Activated T-helper 1 cell treated with anti-CD3 and anti-CD28 coated beads, Interleukin-2, amount 50 U/mL, for 16 hours (primary cell): Measurements from ENCODE around the gene ZNF783.
"Not testable (repeated sequence)": the region's sequence is repeated elsewhere in the genome, so short reads cannot be mapped to it uniquely, and the experiment has no call there.

Source experiments
- DNase-seq, 2 donors: peaks; one replicate each; pipeline ENCODE4 v3.0.0-alpha.2; 2020; ENCODE audit warnings: low read depth in 1 of 2, low spot score in 1 of 2

The ZNF783 gene

GRCh38 chr7:149297034-149297755 lies 35.2 kb downstream of the ZNF783 start:
- DNase-seq, result no peak

DNA sequence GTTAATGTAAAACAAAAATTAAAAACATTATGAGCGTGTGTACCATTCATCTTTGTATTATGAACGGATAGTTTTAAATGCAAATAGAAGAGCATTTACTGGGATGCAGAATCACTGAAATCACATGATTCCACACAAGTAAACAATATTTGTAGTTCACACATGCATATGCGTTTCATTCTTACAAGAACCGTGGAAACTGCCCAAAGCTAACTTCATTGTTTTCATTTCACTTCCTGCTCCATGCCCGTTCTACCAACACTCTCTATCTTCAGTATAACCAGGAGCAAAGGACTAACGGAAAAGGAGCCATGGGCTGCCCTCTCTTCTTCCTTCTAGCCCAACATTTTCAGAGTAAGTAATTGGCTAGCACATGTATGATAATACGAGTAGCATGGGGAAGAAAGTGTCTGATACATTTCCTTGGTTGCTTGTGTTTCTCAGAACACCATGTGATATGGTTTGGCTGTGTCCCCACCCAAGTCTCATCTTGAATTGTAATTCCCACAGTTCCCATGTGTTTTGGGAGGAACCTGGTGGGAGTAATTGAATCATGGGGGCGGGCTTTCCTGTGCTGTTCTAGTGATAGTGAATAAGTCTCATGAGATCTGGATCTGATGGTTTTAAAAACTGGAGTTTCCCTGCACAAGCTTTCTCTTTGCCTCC lies 38.8 kb downstream of the ZNF783 start:
- no peak for DNase-seq

DNA sequence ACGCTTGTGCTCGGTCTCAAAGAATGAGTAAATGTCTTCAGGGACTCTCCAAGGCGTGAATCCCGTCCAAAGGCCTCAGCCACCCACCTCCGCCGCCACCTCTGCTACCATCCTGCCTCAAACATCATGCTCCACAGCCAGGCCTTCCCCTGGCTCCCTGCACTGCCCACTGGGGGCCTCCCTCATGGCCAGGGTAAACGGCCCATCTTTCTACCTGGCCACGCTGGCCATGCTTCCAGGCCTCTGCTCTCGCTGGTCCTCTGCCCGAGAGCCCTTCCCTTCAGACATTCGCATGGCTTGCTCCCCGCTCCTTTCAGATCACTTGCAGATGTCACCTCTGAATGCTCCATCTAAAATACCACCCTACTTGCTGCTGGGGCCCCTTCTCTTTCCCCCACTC lies 40.2 kb downstream of the ZNF783 start:
- DNase-seq, result no peak

GRCh38 chr7:149302865-149303264 lies 40.9 kb downstream of the ZNF783 start:
- DNase-seq, result no peak

DNA sequence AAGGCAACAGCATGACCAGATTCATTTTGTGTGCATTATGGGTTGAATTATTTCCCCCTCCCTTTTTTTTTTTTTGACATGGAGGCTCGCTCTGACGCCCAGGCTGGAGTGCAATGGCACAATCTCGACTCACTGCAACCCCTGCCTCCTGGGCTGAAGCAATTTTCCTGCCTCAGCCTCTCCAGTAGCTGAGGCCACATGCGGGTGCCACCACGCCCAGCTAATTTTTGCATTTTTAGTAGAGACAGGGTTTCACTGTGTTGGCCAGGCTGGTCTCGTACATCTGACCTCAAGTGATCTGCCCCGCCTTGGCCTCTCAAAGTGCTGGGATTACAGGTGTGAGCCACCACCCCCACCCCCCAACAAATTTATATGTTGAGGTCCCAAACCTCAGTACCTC lies 42.0 kb downstream of the ZNF783 start:
- DNase-seq, result no peak

DNA sequence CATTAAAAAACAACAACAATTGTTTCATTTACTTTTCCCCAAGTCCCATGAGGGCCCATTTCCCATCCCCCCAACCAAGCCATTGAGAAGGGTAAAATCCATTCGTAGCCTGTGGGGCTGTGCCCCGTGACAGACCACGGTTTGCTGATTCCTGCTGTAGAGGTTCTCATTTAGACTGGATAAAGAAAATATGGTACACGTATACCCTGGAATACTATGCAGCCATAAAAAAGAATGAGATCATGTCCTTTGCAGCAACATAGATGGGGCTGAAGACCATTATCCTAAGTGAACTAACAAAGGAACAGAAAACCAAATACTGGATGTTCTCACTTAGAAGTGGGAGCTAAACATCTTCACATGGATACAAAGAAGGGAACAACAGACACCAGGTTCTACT lies 44.9 kb downstream of the ZNF783 start:
- no peak for DNase-seq

- DNase-seq, result no peak
Observed at GRCh38 chr7:149307775-149308501, 45.9 kb downstream of the ZNF783 start.

GRCh38 chr7:149310113-149310836 lies 48.3 kb downstream of the ZNF783 start:
- DNase-seq, result no peak

DNA sequence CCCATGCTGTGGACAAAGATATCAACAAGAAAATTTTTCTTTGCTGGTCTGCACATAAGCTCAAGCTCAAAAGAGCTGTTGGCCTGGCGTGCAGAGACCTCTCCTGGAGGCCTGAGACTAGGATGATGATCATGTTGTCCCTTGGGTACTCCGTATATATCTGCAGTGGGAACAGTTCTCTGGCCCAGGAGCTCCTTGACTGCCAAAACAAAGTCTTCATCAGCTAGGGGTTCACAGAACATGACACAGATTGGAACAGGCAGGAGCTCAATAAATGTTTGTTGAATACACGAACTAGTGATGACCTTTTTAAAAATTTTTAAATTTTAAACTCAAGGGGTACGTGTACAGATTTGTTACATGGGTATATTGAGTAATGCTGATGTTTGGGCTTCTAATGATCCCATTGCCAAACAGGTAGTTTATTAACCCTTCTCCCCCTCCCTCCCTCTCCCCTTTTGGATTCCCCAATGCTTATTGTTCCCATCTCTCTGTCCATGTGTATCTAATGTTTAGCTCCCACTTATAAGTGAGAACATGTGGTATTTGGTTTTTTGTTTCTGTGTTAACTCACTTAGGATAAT lies 49.1 kb downstream of the ZNF783 start:
- no peak for DNase-seq

GRCh38 chr7:149313981-149314380 lies 52.0 kb downstream of the ZNF783 start:
- DNase-seq, result no peak

GRCh38 chr7:149316606-149317005 lies 54.6 kb downstream of the ZNF783 start:
- DNase-seq, result no peak

DNA sequence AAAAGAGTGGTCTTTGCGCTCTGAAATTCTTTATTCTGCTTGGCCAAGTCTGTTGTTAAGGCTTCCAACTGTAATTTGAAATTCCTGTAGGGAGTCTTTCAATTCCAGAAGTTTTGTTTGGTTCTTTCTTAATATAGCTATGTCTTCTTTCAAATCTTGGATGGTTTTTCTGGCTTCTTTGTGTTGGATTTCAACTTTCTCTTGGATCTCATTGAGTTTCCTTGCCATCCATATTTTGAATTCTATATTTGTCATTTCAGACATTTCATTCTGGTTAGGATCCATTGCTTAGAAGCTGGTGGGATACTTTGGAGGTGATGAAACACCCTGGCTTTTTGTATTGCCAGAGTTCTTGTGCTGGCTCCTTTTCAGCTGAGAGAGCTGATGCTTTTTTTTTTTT lies 55.5 kb downstream of the ZNF783 start:
- DNase-seq, result no peak

GRCh38 chr7:149317986-149318672 lies 56.1 kb downstream of the ZNF783 start:
- DNase-seq, result no peak

DNA sequence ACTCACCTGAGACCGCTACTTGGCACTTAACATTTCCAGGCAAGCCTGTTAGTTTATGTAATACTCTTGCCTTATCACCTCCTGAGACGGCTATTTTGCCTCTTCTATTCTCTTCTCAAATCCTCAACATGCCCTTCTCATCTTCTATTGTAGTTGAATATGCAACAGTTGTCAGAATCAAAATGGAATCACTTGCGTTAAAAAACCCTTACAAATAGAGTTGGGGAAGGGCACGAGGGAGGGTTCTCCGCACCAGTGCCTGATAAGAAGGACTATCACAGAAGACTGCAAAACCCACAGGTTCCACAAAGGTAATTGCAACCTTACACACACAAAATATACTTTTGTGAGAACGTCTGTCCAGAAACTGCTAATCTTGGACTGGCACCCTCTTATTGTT lies 57.4 kb downstream of the ZNF783 start:
- DNase-seq, result no peak

DNA sequence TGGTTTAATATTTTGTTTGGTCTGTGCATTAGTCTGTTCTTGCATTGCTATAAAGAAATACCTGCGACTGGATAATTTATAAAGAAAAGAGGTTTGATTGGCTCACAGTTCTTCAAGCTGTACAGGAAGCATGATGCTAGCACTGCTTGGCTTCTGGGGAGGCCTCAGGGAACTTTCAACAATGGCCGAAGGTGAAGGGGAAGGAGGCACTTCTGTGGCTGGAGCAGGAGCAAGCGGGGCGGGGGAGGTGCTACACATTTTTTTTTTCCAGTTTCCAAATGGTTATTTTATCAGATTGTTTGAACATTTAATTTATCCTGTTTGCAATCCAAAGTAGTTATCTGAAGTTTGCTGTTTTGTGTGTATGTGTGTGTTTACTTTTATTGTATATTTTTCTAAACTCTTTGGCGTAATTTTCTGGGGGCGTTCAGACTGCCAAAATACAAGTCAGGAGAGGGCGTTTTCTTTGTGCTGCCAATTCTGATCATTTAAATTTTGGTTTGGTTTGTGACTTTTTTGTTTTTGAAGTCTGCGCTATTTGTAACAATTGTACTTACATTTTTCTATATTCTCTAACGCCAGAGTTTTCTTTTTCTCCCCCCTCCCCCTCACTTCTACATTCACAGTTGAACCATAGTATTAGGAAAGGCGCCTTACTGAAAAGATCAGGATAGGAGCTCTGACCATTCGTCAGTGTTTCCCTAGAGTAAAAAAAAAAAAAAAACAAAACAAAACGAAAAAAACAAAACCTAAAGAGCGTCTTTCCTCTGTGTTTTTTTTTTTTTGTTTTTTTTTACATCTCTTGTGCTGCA lies 58.5 kb downstream of the ZNF783 start:
- DNase-seq, result no peak

- not testable (repeated sequence) for DNase-seq
Observed at GRCh38 chr7:149321125-149321905, 59.3 kb downstream of the ZNF783 start.

DNA sequence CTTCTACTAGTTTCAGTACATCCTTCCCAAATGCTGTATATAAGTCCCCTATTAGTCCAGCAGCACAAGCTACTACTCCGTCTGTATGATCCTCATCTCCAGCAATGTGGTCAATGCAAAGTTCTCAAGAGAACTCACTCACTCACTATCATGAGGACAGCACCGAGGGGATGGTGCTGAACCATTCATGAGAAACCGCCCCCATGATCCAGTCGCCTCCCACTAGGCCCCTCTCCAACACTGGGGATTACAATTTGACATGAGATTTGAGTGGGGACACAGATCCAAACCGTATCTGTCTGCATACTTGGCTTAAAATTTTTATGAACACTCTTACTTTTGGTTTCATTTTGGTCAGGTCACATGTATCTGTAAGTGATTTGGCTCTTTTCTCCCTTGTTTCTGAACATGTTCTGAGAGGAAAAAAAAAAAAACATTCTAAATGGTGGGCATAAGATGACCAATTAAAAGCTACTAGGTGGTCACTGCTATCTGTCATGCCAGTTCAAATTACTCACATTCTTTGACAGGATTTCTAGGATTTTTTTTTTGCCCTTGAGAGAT lies 60.1 kb downstream of the ZNF783 start:
- no peak for DNase-seq

- DNase-seq, result no peak
Observed at GRCh38 chr7:149322737-149323136, 60.7 kb downstream of the ZNF783 start.

- DNase-seq, result no peak
Observed at GRCh38 chr7:149325248-149325647, 63.3 kb downstream of the ZNF783 start.
